ENCODE results near the gene POU4F2.

Gene POU4F2, protein sequence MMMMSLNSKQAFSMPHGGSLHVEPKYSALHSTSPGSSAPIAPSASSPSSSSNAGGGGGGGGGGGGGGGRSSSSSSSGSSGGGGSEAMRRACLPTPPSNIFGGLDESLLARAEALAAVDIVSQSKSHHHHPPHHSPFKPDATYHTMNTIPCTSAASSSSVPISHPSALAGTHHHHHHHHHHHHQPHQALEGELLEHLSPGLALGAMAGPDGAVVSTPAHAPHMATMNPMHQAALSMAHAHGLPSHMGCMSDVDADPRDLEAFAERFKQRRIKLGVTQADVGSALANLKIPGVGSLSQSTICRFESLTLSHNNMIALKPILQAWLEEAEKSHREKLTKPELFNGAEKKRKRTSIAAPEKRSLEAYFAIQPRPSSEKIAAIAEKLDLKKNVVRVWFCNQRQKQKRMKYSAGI

DNA sequence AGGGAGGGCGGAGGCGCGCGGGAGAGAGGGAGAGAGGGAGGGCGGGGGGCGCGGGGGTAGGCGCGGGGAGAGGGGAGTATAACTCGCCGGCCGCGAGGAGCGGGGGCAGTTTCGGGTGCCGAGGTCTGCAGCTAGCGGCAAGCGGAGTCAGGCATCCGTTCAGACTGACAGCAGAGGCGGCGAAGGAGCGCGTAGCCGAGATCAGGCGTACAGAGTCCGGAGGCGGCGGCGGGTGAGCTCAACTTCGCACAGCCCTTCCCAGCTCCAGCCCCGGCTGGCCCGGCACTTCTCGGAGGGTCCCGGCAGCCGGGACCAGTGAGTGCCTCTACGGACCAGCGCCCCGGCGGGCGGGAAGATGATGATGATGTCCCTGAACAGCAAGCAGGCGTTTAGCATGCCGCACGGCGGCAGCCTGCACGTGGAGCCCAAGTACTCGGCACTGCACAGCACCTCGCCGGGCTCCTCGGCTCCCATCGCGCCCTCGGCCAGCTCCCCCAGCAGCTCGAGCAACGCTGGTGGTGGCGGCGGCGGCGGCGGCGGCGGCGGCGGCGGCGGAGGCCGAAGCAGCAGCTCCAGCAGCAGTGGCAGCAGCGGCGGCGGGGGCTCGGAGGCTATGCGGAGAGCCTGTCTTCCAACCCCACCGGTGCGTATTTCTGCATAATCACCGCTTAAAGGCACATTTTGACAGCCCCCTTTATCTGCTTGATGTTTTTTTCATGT, at the start of gene POU4F2:
Gene POU4F2 (plus strand): TSS at position 108 of the 720 bp plus-strand sequence. CDS start 248 bp downstream, at position 356.
- no peak for DNase-seq

DNA sequence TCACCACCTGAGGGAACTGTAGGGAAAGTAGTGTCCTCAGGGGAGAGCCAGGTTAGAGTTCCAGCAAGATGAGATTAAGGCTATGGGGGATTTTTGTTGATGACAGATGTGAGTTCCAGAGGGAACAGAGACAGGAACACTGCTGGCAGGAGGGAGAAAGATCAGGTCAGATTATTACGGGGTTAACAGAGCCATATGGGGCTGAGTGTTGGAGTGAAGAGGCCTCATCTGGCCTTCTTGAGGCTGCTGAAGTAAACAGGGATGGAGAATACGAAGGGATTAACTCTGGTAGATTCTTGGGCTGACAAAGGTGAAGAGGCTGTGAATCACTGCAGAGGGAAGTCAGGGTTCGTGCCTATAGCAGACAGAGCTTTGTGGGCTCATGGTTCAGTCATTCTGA, 47.9 kb upstream of the POU4F2 start:
- DNase-seq: no peak

DNA sequence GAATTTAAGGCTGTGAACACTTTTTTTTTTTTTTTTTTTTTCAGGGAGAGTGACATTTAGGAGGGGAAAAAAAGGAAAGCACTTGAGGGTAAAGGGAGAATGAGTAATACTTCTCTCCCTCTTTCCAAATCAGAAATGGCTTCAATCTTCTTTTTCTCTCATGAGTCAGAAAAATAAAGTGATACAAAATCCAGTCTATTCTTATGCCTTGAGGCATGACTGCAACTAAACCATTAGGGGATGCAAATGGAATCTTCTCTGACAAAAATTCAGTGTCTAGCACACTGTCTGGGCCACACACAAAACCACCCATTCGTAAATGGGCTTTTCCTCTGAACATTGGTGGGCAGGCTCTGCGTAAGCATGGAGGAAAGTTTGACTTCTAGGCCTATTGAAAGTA, 46.7 kb upstream of the POU4F2 start:
- DNase-seq: no peak

DNA sequence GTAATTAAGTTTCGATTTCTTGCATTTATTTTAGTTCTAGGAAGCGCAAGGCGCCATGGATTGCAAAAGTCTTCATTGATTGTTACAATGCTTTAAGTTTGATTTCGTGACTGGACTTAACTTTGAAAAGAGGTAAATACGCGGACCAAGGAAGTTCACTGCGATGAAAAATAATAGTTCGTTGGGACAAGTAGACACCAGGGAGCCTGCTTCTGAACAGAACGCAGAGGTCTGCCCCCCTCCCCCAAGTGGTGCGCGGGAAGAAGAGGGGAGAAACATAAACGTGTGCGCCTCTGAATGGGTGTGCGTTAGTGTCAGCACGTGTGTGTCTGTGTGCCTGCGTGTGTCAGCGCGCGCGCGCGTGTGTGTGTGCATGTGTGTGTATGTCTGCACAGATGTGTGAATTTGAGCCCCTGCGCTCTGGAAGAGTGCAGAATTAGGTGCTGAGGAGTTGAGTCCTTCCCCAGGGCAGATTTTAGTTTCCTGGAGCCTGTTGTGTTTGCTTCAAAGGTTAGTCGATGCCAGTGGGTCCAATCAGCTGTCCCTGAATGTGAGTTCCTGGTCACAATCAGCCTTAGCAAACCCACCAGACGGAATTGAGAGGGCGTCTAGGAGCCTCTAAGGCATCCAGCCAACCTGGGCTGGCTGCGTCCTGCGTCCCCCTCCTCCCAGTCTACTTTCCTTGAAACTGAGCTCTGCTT, 5.8 kb upstream of the POU4F2 start:
- DNase-seq: no peak

DNA sequence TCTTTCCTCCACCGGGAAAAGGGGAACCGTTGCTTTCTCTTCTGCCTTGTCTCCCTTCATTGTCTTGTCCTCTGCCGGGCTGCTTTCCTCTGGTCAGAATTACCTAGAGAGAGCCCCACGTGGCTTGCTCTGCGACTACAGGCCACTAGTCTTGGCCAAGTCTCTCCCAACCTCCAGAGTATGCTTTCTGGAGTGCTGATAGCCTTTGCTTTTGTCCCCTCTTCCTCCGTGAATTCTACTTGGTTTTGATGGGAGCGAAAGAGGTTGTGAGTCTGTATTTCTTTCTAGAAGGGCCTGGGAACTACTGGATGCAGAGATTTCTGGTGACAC, 5.3 kb upstream of the POU4F2 start:
- DNase-seq: no peak

DNA sequence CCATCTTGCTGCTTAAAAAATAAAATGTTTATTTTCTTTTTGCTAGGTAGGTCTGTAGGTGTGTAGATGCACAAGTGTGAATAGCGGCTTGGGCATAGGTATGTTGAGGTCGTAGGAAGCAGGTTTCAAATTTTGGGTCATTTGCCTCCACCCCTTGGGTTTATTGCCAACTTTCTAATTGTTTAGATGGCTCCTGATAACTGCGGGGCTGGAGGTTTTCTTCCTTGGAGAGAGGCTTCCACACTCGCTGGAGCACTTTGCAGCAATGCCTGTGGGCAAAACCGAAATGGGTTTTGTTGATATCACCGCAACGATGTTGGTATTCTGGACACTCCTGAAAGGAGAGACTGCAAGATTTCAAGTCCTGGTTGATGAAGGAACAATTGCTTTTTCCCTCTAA, 3.9 kb upstream of the POU4F2 start:
- DNase-seq: no peak

DNA sequence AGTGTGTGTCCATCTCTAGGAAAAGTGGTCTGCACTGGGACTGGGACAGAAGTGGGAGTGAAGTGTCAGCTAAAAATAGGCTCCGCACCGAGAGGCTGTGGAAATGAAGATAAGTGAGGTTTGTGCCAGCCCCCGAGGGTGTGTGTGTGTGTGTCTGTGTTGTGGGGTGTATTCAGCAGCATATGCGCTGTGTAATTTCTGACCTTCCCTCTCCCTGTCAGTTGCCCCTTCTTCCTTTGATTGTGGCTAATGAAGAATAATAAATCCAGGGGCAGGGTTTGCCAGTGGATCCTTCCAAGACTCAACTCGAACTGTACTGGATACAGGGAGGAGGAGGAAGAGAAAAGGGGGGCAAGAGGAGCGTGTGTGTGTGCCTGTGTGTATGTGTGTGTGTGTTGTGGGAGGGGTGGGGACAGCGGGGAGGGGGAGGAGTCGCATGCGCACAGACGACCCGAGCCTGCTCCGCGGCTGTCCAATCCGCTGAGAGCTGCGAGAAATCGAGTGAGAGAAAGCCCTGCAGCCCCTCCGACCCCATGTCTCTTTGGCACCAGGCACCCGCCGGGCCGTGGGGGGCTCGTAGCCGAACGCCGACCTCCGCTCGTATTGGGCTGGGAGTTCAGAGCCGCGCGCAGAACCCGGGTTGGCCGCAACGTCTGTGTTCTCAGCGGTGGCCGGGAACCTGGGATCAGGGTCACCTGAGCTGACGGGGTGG, 916 bp upstream of the POU4F2 start:
- no peak for DNase-seq

DNA sequence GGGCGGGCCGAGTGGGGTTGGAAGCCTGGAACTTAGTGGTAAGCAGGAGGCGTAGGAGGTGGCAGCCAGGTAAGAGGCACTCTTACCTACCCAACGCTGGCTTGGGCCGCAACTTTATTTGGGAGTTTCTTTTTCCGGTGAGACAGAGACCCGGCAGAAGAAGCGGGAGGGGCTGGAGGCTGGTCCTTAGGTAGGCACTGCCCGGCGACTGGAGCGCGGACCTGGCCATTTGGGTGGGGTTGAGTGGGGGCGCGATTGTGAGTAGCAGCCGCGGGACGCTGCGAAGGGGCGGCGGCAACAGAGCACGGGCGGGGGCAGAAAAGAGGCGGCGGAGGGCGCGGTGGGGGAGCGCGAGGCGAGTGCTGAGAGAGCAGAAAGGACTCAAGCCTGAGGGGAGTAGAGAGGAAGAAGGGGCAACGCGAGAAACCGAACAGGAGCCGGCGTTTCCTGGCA, 334 bp upstream of the POU4F2 start:
- no peak for DNase-seq

DNA sequence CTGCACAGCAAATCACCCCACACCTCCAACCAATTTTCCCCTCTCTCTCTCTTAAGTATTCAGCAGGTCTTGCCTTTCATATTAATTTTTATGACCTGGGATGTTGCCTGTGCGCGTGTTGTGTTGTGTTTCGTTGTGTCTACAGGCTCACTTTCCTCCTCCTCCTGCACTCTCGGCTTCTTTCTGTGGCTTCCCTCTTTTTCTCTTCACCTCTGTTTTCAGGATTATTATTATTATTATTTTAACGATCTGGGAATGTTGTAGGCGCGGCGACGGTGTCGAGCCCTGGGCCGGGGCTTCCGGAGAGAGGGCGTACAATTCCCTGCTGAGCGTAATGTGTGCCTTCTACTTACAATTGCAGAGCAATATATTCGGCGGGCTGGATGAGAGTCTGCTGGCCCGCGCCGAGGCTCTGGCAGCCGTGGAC, 826 bp downstream of the POU4F2 start:
- DNase-seq: no peak

DNA sequence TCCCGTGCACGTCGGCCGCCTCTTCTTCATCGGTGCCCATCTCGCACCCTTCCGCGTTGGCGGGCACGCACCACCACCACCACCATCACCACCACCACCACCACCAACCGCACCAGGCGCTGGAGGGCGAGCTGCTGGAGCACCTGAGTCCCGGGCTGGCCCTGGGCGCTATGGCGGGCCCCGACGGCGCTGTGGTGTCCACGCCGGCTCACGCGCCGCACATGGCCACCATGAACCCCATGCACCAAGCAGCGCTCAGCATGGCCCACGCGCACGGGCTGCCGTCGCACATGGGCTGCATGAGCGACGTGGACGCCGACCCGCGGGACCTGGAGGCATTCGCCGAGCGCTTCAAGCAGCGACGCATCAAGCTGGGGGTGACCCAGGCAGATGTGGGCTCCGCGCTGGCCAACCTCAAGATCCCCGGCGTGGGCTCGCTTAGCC, 1.4 kb downstream of the POU4F2 start:
- no peak for DNase-seq

DNA sequence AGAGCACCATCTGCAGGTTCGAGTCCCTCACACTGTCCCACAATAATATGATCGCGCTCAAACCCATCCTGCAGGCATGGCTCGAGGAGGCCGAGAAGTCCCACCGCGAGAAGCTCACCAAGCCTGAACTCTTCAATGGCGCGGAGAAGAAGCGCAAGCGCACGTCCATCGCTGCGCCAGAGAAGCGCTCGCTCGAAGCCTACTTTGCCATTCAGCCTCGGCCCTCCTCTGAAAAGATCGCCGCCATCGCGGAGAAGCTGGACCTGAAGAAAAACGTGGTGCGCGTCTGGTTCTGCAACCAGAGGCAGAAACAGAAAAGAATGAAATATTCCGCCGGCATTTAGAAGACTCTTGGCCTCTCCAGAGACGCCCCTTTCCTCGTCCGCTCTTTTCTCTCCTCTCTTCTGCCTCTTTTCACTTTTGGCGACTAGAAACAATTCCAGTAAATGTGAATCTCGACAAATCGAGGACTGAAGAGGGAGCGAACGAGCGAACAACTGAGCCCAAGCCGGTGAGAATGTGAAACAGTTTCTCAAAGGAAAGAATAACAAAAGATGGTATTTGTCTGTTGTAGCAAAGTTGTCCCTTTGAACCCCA, 1.9 kb downstream of the POU4F2 start:
- no peak for DNase-seq

DNA sequence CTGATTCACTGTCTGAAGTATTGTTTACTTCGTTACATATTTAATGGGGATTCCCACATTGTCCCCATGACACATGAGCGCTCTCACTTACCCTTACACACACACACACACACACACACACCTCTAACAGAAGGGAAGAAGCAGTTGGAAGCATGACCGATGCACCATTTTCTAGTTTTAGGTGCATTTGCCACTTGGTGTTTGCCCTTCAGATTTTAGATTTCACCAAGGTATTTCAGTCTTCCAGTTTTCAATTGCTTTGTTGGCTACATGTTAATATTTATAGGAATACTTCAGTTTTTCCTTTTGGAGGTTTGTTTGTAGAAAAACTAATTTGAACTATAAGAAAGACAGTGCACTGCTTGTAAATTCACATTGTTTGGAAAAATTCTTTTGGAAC, 3.1 kb downstream of the POU4F2 start:
- DNase-seq: no peak

DNA sequence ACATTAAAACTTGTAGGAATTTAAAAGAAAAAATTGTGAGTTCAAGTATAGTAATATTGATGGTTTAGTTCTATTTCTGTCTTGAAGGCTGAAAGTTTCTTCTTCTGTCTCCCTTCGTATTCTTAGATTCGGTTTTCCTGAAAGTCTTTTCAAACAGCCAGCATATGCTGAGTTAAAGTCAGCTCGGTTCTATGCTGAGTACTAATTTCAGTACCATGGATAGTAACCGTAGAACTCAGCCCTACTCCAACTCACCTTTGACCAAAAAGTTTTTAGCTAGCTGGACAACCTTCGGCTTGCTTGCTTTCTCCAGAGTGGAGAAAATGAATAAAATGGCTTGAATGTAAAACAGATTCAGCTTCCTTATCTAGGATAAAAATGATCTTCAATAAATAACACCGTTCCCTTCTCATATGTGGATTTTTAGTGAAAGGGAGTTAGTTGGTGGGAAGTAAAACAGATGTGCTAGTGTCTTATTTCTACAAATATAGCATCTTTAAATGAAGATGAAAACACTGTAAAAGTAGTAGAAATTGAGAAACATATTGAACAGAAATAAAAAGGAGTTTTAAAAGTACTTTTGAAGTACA, 5.2 kb downstream of the POU4F2 start:
- DNase-seq: no peak

DNA sequence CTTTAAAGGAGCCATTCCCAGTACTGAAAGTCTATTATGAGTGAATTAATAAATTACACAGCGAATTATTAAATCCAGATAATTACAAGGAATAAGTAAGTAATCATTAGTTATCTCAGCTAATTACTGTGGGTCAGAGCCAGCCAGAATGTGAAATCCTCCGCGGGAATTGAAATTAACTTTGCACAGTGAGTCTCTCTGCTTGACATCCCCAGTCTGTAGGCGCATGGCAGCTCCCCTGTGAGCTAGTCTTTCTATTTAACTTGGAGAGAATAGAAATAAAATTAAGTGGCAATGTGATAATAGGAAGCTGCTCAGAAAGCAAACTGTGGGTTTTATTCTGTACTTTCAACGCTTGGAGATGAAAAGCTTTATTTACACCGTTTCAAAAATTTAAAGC, 7.2 kb downstream of the POU4F2 start:
- no peak for DNase-seq

DNA sequence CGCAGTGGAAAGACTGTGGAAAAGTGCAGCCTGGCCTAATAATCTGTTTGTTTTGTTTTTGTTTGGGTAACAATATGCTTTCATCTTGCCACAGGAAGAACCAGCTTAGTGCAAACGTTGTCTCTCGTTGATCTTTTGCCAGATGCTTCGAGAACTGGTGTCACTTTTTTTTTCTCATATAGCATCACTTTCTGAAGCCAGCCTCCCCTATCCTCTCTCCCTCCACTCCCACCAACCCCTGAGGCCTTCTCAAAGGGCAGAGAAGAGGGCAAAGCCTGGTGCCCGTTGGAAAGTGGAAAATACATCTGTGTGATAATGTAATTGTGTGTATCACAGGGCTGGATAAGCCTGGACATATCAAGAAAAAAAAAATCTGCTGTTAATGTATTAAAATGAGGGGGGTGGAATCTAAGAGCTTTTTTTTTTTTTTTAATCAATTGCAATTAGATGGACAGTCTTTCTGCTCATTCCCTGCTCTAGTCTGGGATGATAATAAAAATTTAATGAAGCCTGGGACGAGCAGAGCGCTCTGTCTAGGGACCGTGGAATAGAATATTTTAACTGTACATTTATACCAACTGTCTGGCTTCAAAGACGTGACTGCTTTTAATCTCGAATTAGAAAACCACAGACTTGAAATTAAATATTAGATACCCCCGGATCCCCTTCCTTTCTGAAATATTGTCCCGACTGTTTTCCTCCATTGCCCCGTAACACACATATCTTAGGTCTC, 8.1 kb downstream of the POU4F2 start:
- DNase-seq: no peak

DNA sequence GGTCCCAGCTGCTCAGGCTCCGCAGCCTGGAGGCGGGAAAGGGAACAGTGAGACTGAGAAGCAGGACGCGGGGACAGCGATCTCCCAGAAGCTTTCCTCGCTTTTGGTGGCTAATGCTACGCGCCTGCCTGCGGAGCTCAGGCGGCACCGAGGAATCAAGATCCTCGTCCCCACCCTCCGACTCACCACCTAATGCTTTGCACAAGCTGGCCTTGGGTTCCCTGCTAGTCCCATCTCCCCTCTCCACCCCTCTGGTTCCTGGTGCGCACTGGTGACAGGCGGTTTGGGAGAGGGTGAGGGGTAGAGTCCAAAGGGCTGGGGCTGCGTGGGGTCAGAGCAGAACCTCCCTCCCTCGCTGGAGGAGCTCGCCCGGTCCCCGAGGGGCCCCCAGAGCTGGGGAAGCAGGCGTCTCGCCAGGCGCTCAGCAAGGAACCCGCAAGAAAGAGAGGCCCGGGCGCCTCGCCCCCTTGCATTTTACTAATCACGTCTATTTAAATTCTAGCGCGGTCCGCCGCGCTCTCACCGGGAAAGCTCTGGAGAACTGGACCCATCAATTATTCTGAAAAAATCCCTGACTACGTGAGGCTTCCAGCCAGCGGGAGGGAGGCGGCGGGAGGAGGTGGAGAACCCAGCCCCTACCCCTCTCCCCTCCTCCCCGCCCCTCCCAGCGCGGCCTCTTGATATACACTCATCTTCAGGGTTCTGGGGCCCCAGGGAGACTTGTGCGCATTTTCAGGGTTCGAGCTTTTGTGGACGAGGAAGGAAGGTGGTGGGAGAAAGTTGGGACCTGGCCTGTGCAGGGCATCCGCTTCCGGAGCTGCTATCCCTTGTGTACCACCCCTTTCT, 9.1 kb downstream of the POU4F2 start:
- DNase-seq: no peak

DNA sequence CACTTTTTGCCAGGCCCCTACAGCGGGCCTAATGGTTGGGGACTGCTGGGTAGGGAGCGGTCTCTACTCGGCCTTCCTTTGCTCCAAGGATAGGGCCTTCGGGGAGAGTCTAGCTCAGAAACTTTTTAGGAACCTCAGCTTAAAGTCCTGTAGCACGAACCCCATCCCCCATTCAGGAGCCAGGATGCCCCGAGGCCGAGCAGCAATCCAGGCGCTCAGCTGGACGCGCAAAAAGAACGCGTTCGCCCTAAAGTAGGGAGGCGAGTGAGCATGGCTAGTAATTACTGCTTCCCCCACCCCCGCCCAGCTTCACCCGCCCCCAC, 9.7 kb downstream of the POU4F2 start:
- no peak for DNase-seq

DNA sequence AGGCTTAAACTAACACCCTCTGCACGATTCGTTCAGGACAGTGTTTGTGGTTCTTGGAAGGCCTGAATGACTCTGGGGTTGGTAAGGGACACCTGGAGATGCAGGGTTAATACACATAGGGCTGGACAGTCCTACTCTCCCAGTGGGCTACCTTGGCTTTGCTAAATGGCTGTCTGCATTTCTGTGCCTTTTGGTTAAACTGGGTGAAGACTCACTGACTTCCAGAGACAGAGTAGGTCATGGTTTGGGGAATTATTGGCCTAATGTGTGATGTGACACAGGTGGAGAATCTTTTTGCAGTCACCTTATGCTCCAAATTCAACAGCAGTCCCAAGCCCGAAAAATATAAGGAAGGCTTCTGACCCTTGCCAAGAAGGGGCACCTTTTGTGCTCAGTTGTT, 10.5 kb downstream of the POU4F2 start:
- DNase-seq: no peak

DNA sequence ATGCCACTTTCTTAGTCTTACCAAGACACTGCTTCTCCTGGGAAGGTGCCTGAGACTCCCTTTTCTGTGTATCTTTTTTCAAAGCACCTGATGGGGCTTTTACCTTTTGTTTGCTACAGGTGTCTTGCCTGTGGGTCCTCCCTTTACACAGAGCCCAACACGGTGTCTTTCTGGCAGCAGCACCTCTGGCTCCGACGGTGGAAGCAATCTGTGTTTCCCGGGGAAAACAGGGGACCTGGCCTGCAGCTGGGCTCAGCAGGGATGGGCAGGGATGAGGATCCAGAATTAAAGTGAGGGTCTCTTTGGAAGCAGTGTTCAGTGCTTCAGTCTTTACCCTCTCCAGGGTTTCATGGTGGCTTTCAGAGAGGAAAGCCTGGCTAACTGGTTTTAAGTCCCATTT, 11.3 kb downstream of the POU4F2 start:
- no peak for DNase-seq

DNA sequence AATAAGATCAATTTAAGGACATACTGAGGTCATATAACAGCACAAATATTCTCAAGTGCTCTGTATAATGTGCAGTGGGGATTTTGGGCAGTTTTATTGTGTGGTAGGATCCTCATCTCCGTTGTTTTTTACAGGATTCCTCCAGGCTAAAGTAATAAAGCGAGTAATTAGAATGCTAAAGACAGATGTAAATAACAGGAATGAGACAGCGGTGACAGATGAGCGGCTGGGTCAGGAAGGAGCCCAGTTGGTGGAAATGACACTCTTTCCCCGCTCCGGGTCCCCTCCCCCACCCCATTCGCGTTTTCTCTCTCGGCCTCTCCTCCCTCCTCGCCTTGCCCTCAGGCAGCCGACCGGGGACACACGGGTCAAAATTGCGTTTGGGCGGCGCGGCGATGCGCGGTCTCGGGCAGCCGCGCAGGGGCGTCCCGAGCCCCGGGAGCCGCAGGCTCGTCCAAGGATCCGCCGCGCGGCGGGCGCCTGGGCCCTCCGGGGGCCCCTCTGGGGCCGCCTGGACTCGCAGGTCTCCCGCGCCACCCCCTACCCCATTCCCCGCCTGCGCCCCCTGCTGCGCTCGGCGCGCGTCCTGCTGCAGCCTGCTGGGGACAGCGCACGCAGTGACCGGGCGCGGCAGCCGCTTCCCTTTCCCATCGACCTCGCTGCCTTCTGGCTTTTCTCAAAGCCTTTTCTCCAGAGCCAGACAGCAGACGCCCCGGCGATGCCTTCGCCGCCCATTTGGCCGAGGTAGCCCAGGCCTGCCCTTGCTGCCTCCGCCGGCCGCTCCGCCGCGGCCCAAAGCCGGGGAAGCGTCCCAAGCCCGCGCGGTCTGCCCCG, 16.2 kb downstream of the POU4F2 start:
- no peak for DNase-seq
